Testis (tissue), 2 donors: Measurements from ENCODE around the gene CORO7.

Source experiments
- CTCF ChIP-seq, 3 experiments: fragments of 450-650 bp in 2 of 3; fragments of 200-600 bp in 1 of 3; sonication (generic) in 1 of 3; IDR thresholded peaks; one replicate each; pipeline ENCODE4 v1.5.1; 2016 to 2019; ENCODE audit warnings: antibody characterized with exemption in 3 of 3, mild to moderate bottlenecking in 2 of 3, moderate library complexity in 1 of 3
- POLR2A ChIP-seq: fragments of 450-650 bp; IDR thresholded peaks from one replicate; pipeline ENCODE4 v1.6.1; 2017; ENCODE audit warnings: antibody characterized with exemption, mild to moderate bottlenecking, moderate library complexity

- TF ChIP-seq CTCF (IDR thresholded peaks at IDR 0.05), result no peak
- TF ChIP-seq POLR2A, result no peak
Observed at GRCh38 chr16:4350365-4350786, 66.0 kb downstream of the CORO7 start.
